GM18907 (cell line): Measurements from ENCODE around the gene VANGL2.

Experiments
- ATAC-seq: cut with Tn5 transposase; IDR thresholded peaks from one replicate; pipeline ENCODE4 v1.9.1; 2021; ENCODE audit warnings: mild to moderate bottlenecking, moderate library complexity; ENCODE audit not compliant: unreplicated experiment

VANGL2 gene

DNA sequence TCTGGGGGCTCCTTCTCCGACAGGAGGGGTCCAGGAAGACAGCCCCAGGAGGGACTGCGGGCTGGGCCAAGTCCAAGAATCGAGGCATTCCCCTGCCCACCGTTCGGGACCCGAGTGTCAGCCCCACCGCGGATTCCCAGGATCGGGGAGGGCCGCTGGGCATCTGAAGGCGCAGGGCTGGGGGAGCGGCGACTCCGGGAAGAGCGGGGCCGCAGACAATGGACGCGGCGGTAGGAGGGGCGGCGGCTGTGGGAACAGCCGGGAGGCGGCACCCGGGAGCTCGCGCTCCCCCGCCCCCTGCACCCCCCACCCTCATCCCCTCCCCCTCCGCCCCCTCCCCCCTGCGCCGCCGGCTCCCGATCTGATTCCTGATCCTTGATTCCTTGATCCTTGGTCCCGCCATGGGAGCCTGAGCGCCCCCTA lies at the start of gene VANGL2:
Gene VANGL2, plus strand, starts transcription at position 342 of the 423 bp plus-strand sequence. CDS start 15,274 bp downstream, outside the sequence.
- peak; percentile 46 for ATAC-seq

DNA sequence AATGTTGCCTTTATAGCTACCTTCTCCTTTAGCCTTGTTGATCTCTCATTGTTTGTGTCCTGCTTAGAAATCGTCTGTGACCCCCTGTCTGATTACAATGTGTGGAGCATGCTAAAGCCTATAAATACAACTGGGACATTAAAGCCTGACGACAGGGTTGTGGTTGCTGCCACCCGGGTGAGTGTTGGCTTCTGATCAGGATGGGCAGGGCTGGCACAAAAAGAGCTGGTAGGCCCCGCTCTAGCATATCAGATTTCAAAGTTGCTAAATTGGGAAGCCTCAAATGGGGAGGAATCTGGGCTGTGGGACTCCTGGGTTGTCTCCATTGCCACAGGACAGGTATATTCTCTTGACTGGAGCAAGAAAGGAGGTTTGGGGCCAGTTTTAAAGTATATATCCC lies 48.7 kb upstream of the VANGL2 start:
- no peak for ATAC-seq

GRCh38 chr1:160352555-160352954 lies 47.8 kb upstream of the VANGL2 start:
- ATAC-seq: no peak

DNA sequence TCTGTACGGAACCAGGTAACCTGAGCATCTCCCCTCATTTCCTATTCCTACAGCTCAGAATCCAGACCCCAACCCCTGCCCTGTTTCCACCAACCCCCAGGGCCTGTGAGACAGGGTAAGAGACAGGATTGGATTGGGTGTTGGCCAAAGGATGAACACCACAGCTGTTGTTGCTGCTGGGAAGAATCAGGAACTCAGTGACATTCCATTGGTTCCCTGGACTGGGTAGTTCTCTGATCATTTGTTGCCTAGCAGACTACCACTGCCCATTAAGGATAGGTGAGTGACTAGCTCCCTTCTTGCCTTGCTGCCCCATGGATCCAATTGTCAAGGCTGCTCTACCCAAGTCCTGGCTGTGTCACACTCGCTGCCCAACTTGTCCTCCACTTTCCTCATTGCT lies 47.1 kb upstream of the VANGL2 start:
- no peak for ATAC-seq

DNA sequence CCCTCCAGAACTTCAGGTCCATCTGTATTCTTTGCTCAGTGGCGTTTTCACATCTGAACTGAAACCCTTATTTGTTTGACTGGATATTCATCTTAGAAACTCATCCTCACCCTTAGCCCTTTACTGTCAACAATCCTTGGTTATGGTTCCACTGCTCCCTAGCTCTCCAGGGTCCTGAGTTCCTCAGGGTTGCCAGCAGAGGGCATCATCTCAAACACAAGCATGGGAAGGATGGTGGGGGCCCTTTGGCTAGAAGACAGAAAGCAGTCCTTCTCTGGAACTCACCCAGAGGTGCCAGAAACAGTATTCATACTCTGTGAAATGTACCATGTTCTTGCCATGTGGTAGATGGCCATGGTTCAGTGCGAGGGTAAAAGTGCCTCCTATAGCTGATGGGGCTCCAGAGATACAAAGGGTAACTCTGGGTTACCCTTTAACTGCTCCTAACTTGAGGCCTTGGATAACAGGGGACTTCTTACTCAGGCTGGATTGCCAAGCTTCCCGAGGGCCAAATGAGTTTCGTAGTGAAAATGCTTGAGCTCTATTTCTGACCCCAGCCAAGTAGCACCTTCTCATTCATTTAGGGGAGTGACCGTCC lies 45.9 kb upstream of the VANGL2 start:
- no peak for ATAC-seq

- ATAC-seq: no peak
Measured at GRCh38 chr1:160357286-160358002, 42.9 kb upstream of the VANGL2 start.

GRCh38 chr1:160358073-160358472 lies 42.3 kb upstream of the VANGL2 start:
- ATAC-seq: no peak

- ATAC-seq: no peak
Measured at GRCh38 chr1:160359559-160360226, 40.7 kb upstream of the VANGL2 start.

DNA sequence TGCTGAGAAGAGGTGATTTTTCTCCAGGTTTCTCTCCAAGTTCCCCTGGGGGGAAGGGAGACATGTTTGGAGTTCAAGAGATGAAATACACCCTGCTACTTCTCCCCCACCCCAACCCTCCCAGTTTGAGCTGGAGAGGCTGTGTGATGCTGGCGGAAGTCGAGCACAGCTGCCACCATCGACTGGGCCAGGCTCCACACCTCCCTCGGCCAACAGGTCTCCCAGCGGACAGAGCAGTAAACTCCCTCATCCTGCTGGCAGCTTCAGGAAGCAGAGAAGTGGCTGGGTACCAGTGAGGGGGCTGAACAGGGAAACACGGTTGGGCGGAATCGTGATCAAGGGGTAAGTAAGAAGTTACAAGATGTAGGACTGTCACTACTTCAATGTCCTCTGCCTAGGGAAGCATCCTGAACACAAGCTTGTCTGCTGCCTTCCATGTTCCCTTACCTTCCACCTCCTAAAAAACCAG lies 40.1 kb upstream of the VANGL2 start:
- no peak for ATAC-seq

- ATAC-seq: no peak
Measured at GRCh38 chr1:160361199-160361598, 39.2 kb upstream of the VANGL2 start.

DNA sequence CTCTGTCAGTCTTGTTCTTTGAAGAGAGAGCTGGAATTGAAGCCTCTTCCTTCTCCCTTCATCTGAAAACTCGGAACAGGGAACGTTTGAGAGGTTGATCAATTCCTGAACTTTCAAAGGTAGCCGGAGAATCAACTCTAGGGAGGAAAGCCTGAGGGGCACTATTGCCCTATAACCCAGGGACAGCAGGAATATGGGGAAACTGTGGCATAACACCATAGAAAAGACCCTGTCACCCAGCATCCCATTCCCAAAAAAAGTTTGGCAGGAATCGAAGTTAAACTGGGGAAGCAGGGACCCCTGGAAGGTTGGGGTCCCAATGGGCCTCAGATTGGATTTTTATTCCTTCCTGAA lies 38.6 kb upstream of the VANGL2 start:
- ATAC-seq: no peak

DNA sequence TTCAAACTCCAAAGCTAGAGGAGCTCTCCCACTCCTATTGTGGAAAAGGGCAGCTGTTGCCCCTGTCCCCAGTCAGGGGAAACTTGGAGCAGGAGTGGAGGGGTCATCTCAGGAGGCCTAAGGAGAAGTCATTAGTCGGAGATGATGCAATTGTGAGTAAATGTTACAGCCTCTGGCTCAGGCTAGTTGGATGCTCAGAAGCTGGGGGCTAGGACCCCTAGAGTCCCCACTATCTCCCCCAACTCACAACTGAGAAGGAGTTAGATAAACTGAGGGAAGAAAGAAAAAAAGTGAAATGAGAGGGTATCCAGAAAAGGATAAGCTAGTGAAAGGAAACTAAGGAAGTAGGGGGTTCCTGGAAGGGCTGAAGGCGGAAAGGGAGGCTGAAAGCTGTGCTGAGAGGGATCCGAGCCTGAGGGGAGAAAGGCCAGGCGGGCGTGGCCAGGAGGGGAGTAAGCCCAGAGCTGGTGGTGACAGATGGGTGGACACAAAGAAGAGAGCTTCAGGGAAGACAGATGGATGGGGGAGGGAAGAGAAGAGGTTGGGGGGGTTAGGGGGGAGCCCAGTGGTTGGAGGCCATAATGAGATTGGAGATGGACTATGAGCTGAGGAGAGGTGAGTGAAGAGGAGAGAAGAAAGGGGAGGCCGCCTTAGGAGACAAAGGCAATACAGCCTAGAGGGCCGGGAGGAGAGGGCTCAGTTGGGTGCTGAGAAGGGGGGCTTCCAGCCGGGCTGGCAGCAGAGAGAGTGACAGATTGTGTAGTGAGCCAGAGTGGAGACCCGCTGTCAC lies 38.0 kb upstream of the VANGL2 start:
- no peak for ATAC-seq

DNA sequence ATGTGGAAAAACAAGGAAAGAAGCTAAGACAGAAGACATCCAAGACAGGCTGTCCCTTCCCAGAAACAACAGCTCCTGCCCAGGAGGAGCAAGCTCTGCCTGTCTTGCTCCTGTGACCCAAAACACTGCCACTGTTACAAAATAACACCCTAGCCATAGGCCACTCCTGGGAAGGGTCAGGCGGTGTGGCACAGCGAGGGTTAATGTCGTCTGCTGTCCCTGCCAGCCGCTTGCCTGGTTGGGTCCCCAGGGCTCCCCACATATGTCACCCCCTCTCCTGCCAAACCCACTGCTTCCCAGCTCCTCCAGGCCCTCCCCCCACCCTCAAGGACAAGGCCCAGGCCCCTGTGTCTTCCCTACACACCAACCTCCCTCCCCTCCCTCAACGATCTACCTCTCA lies 37.4 kb upstream of the VANGL2 start:
- no peak for ATAC-seq

DNA sequence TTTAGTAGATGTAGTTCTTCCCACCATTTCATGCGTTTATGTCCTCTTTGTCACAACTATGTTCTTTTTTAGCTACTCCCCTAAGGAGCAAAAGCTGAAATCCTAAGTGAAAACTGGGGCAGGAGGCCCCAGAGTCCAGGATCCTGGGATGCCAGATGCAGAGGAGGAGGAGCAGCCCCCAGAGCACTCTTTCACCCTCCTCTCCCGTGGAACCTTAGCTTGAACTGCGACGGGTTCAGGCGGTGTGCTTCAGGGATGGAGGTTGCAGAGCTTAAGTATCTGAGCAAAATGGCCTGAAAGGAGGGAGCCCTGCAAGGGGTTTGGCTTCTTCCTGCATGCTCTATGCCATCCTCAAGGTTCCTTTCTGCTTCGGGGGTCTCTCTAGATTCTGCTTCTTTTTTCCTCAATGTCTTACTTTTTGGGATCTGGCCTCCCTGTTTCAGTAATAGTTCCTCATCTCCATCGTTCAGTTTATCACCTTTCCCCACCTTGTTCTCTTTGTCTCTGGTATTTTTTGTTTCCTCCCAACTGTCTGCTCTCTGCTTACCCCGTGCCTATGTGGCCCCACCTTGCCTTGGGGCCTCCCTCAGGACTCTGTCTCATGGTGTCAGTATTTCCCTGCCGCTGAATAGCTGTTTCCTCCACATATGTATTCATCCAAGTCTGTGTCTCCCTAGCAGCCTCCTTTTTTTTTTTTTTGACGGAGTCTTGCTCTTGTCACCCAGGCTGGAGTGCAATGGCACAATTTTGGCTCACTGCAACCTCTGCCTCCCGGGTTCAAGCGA lies 36.2 kb upstream of the VANGL2 start:
- ATAC-seq: no peak

- ATAC-seq: no peak
Measured at GRCh38 chr1:160365325-160365724, 35.0 kb upstream of the VANGL2 start.

- no peak for ATAC-seq
Measured at GRCh38 chr1:160366731-160367515, 33.4 kb upstream of the VANGL2 start, which contains the start of gene NHLH1. NHLH1 (plus strand) TSS chr1:160367071; CDS start chr1:160370732, 3,661 bp downstream.

- ATAC-seq: no peak
Measured at GRCh38 chr1:160367516-160367900, 32.9 kb upstream of the VANGL2 start.

GRCh38 chr1:160367934-160368923 lies 32.1 kb upstream of the VANGL2 start:
- no peak for ATAC-seq
